Neutrophil (primary cell): ENCODE results near the gene SPATA31C1.

Experiments
- H3K27ac ChIP-seq: fragments of 200-600 bp; sonication (generic); 2 replicates; pipeline ENCODE4 v1.5.1; 2016; ENCODE audit warnings: mild to moderate bottlenecking, moderate library complexity
- H3K27me3 ChIP-seq: fragments of 200-600 bp; sonication (generic); 2 replicates; pipeline ENCODE4 v1.6.0; 2016; ENCODE audit warnings: mild to moderate bottlenecking
- H3K36me3 ChIP-seq: fragments of 200-600 bp; sonication (generic); 2 replicates; pipeline ENCODE4 v1.5.1; 2017
- H3K4me1 ChIP-seq, 2 experiments: fragments of 200-600 bp in 1 of 2; sonication (generic) in 1 of 2; 1 replicate in 1 of 2; 2 replicates in 1 of 2; pipeline versions ENCODE4 v1.5.1 to v1.6.1; 2013 to 2016; ENCODE audit warnings: low read depth in 1 of 2, low read length in 1 of 2, mild to moderate bottlenecking in 1 of 2, moderate library complexity in 1 of 2; ENCODE audit not compliant: control insufficient read depth in 1 of 2, insufficient read depth in 1 of 2
- H3K4me3 ChIP-seq, 2 experiments: fragments of 200-600 bp in 1 of 2; sonication (generic) in 1 of 2; 1 replicate in 1 of 2; 2 replicates in 1 of 2; pipeline ENCODE4 v1.5.1; 2013 to 2016; ENCODE audit warnings: low read depth in 1 of 2, low read length in 1 of 2, mild to moderate bottlenecking in 1 of 2, moderate library complexity in 1 of 2
- H3K9me3 ChIP-seq: fragments of 200-600 bp; sonication (generic); 2 replicates; pipeline ENCODE4 v1.5.1; 2016
- TF ChIP-seq, protein P1 (sequence below): fragments of 200-600 bp; sonication (generic); IDR thresholded peaks from 2 replicates; pipeline ENCODE4 v1.5.1; 2016; ENCODE audit warnings: antibody characterized with exemption

Gene SPATA31C1

GRCh38 chr9:87944096-87944495 lies 26.3 kb downstream of the SPATA31C1 start:
- H3K36me3 ChIP-seq, result no peaks in the 10 kb centered on the region
- H3K9me3 ChIP-seq, result no peaks in the 10 kb centered on the region
- H3K27me3 ChIP-seq, result peaks cover 65% of the 10 kb centered on the region
- H3K4me1 ChIP-seq, result no peaks in the 10 kb centered on the region
- H3K4me3 ChIP-seq, result no peak overlapping the region
- no peak overlapping the region for H3K27ac ChIP-seq
- TF ChIP-seq, protein P1, sequence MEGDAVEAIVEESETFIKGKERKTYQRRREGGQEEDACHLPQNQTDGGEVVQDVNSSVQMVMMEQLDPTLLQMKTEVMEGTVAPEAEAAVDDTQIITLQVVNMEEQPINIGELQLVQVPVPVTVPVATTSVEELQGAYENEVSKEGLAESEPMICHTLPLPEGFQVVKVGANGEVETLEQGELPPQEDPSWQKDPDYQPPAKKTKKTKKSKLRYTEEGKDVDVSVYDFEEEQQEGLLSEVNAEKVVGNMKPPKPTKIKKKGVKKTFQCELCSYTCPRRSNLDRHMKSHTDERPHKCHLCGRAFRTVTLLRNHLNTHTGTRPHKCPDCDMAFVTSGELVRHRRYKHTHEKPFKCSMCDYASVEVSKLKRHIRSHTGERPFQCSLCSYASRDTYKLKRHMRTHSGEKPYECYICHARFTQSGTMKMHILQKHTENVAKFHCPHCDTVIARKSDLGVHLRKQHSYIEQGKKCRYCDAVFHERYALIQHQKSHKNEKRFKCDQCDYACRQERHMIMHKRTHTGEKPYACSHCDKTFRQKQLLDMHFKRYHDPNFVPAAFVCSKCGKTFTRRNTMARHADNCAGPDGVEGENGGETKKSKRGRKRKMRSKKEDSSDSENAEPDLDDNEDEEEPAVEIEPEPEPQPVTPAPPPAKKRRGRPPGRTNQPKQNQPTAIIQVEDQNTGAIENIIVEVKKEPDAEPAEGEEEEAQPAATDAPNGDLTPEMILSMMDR, result no peak

GRCh38 chr9:87944682-87945081 lies 26.9 kb downstream of the SPATA31C1 start:
- H3K4me3 ChIP-seq, result no peak overlapping the region
- no peaks in the 10 kb centered on the region for H3K4me1 ChIP-seq
- H3K9me3 ChIP-seq, result no peaks in the 10 kb centered on the region
- peaks cover 65% of the 10 kb centered on the region for H3K27me3 ChIP-seq
- H3K36me3 ChIP-seq, result no peaks in the 10 kb centered on the region
- no peak overlapping the region for H3K27ac ChIP-seq
- TF ChIP-seq, protein P1, result no peak

DNA sequence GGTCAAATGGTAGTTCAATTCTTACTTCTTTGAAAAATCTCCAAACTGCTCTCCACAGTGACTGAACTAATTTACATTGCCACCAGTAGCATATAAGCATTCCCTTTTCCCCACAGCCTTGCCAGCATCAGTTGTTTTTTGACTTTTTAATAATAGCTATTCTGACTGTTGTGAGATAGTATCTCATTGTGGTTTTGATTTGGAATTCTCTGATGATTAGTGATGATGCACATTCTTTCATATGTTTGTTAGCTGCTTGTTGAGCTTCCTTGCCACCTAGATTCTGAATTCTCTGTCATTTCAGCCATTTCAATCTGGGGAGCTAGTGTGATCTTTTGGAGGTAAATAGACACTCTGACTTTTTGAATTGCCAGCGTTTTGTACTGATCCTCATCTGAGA lies 32.5 kb downstream of the SPATA31C1 start:
- TF ChIP-seq, protein P1, result no peak
- Histone ChIP-seq H3K27ac (no peak overlapping the region), H3K27me3 (peaks cover 41% of the 10 kb centered on the region), H3K9me3 (no peaks in the 10 kb centered on the region), H3K4me3 (no peak overlapping the region), H3K36me3 (no peaks in the 10 kb centered on the region), H3K4me1 (no peaks in the 10 kb centered on the region)

DNA sequence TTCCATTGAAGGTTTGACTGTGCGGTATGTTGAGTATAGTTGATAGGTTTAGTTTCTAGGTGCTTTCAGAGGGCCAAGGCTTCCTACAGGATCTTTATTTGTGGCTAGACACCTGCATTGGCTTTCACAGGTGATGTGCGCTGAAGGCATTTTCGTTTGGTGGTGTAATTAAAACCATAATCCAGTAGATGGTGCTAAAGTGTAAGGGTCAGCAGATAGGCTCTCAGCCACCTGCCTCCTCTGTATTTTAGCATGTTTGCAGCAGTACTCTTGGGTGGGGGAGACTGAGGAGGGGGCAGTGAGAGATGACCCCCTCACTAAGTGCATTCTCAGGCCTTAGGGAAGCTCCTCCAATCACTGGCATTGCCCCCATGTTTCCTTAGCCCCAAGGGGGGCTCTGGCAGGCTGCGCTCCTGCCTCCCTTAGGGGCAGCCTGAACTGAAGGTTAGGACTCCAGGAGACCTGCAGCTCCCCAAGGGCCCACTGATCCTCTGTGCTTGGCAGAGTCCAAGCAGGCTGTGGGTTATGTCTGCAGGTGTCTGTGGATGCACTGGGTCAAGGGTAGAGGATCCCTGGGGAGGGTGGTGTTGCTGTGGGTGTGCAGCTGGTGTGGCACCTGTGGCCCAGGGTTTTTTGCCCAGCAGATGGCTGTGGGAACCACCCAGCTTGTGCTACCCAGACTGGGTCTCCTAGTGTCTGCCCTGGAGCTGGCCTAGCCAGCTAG lies 33.2 kb downstream of the SPATA31C1 start:
- Histone ChIP-seq H3K27me3 (peaks cover 40% of the 10 kb centered on the region), H3K27ac (no peak overlapping the region), H3K9me3 (no peaks in the 10 kb centered on the region), H3K4me3 (no peak overlapping the region), H3K4me1 (no peaks in the 10 kb centered on the region), H3K36me3 (no peaks in the 10 kb centered on the region)
- TF ChIP-seq, protein P1, result no peak

DNA sequence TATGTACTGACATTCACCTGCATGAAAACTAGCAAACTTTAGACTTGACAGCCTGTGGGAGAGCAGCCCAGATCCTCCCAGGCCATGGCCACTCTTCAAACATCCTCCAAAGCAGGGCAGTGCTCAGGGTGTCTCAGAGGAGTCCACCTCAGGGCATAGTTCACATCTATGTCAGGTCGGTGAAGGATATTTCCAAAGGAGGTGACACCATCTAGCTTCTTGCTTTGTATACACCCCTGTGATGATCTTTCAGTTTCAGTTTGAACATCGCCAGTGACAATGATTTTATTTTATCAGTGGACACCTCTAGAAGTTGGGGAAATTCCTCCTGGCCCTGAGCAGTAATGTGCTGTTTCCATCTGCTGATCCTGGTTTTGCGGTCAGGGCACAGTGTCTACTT lies 36.5 kb downstream of the SPATA31C1 start:
- Histone ChIP-seq H3K4me3 (no peak overlapping the region), H3K36me3 (no peaks in the 10 kb centered on the region), H3K9me3 (no peaks in the 10 kb centered on the region), H3K27me3 (peaks cover 32% of the 10 kb centered on the region), H3K4me1 (no peaks in the 10 kb centered on the region), H3K27ac (no peak overlapping the region)
- TF ChIP-seq, protein P1, result no peak
